Stomach (tissue), 4 donors: ENCODE data around the gene HTT.

Experiments
- CTCF ChIP-seq, 7 experiments: fragments of 450-650 bp in 4 of 7; fragments of 200-600 bp in 3 of 7; sonication (generic) in 3 of 7; IDR thresholded peaks; one replicate each; pipeline ENCODE4 v1.5.1; 2016 to 2019; ENCODE audit warnings: antibody characterized with exemption in 7 of 7, control low read depth in 2 of 7, mild to moderate bottlenecking in 1 of 7
- EP300 ChIP-seq: sonication (generic); formaldehyde crosslinking; IDR thresholded peaks from one replicate; pipeline ENCODE4 v1.6.1; 2017; ENCODE audit warnings: antibody characterized with exemption
- POLR2A ChIP-seq, 4 donors: fragments of 450-650 bp; IDR thresholded peaks; one replicate each; pipeline ENCODE4 v1.6.1; 2016; ENCODE audit warnings: antibody characterized with exemption in 4 of 4, control low read depth in 2 of 4, mild to moderate bottlenecking in 1 of 4, moderate library complexity in 1 of 4
- POLR2AphosphoS5 ChIP-seq, 3 donors: sonication (generic); formaldehyde crosslinking; IDR thresholded peaks; one replicate each; pipeline ENCODE4 v1.6.1; 2016; ENCODE audit warnings: antibody characterized with exemption in 3 of 3

- TF ChIP-seq CTCF (IDR thresholded peaks at IDR 0.05) (no peak), POLR2A (IDR thresholded peaks at IDR 0.05) (no peak), POLR2AphosphoS5 (IDR thresholded peaks at IDR 0.05) (no peak), EP300 (no peak)
Measured at GRCh38 chr4:3043282-3044020, 31.0 kb upstream of the HTT start.
